Large intestine (tissue), 3 donors: ENCODE measurements around the gene PDZK1IP1. TPM values are rescaled to one million over a fixed set of nuclear protein-coding genes. Genes with fewer than 3 reads are reported as not detected.

Experiments
- DNase-seq, 2 donors: peaks; one replicate each; pipeline versions ENCODE4 v3.0.0 to v3.0.0-alpha.2; 2013
- H3K27ac ChIP-seq: one replicate; pipeline ENCODE4 v1.5.1; 2013; ENCODE audit warnings: low read length
- H3K27me3 ChIP-seq: 2 replicates; pipeline ENCODE4 v1.6.1; 2013; ENCODE audit warnings: low read length; ENCODE audit not compliant: control insufficient read depth, insufficient read depth
- H3K36me3 ChIP-seq: 2 replicates; pipeline ENCODE4 v1.6.1; 2013; ENCODE audit warnings: low read length; ENCODE audit not compliant: control insufficient read depth, insufficient read depth
- H3K4me1 ChIP-seq: one replicate; pipeline ENCODE4 v1.6.1; 2013; ENCODE audit warnings: low read length; ENCODE audit not compliant: control insufficient read depth, insufficient read depth
- H3K4me3 ChIP-seq: one replicate; pipeline ENCODE4 v1.5.1; 2013; ENCODE audit warnings: low read length
- H3K9me3 ChIP-seq: one replicate; pipeline ENCODE4 v1.6.1; 2013; ENCODE audit warnings: mild to moderate bottlenecking, low read depth, low read length, moderate library complexity; ENCODE audit not compliant: control insufficient read depth
- WGBS: methylation state at CpG from one replicate; pipeline ENCODE4 v1.1.5; 2013; ENCODE audit warnings: low lambda C conversion rate; ENCODE audit not compliant: insufficient coverage; 5-methylcytosine and 5-hydroxymethylcytosine counted together
- polyA plus RNA-seq: library from polyadenylated mRNA; unstranded; fragments of 120-200 nt; gene quantifications from one replicate; pipeline ENCODE4 v1.2.1, GENCODE V29; 2013

The PDZK1IP1 gene
- polyA plus RNA-seq, 1 donor = 14.6 TPM

GRCh38 chr1:47223921-47224675 lies 34.3 kb upstream of the PDZK1IP1 start:
- H3K4me3 ChIP-seq = no peak overlapping the region
- WGBS = no CpG with 5 or more reads among the region's 9 CpGs
- peaks cover 80% of the 10 kb centered on the region for H3K27me3 ChIP-seq
- no peaks in the 10 kb centered on the region for H3K36me3 ChIP-seq
- H3K27ac ChIP-seq = no peak overlapping the region
- no peak for DNase-seq
- H3K4me1 ChIP-seq = peaks cover 7% of the 10 kb centered on the region
- no peaks in the 10 kb centered on the region for H3K9me3 ChIP-seq

GRCh38 chr1:47223174-47223920 lies 33.5 kb upstream of the PDZK1IP1 start:
- H3K4me1 ChIP-seq = peaks cover 7% of the 10 kb centered on the region
- no CpG with 5 or more reads among the region's 10 CpGs for WGBS
- no peaks in the 10 kb centered on the region for H3K9me3 ChIP-seq
- H3K36me3 ChIP-seq = no peaks in the 10 kb centered on the region
- peaks cover 73% of the 10 kb centered on the region for H3K27me3 ChIP-seq
- H3K4me3 ChIP-seq = no peak overlapping the region
- DNase-seq = no peak
- H3K27ac ChIP-seq = no peak overlapping the region

GRCh38 chr1:47222476-47222875 lies 32.6 kb upstream of the PDZK1IP1 start:
- Histone ChIP-seq H3K4me3 (no peak overlapping the region), H3K36me3 (no peaks in the 10 kb centered on the region), H3K27ac (no peak overlapping the region), H3K27me3 (peaks cover 64% of the 10 kb centered on the region), H3K4me1 (peaks cover 7% of the 10 kb centered on the region), H3K9me3 (no peaks in the 10 kb centered on the region)
- no peak for DNase-seq
- no CpG with 5 or more reads among the region's 3 CpGs for WGBS

DNA sequence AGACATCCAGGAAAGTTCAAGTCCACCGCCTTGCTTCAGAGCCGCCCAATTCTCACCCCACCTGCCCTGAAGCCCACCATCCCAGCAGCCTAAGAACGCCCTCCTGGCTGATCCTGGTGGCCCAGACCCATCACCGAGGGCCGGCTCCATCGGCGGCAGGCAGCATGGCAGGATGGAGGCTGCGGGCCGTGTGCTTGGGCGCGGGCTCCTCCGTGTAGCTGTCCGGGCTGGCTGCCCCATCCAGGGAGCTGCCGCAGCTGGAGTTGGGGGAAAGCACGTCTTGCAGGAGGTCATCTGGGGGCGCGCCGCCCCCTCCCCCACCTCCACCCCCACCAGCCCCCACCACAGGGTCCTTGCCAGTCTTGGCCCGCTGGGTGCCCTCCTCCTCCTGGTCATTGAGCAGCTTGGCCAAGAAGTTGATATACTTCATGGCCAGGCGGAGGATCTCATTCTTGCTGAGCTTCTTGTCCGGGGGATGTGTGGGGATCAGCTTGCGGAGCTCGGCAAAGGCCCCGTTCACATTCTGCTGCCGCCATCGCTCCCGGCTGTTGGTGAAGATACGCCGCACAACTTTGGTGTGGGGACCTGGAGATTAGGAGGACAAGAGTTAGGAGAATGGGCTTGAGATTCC lies 29.9 kb upstream of the PDZK1IP1 start:
- peaks cover 12% of the 10 kb centered on the region for H3K4me1 ChIP-seq
- H3K4me3 ChIP-seq = no peak overlapping the region
- H3K27ac ChIP-seq = no peak overlapping the region
- H3K36me3 ChIP-seq = no peaks in the 10 kb centered on the region
- DNase-seq = no peak
- H3K27me3 ChIP-seq = peaks cover 39% of the 10 kb centered on the region
- WGBS = no CpG with 5 or more reads among the region's 29 CpGs
- no peaks in the 10 kb centered on the region for H3K9me3 ChIP-seq

- peaks cover 9% of the 10 kb centered on the region for H3K4me1 ChIP-seq
- H3K4me3 ChIP-seq = no peak overlapping the region
- no peaks in the 10 kb centered on the region for H3K36me3 ChIP-seq
- WGBS = no CpG with 5 or more reads among the region's 4 CpGs
- H3K9me3 ChIP-seq = no peaks in the 10 kb centered on the region
- H3K27me3 ChIP-seq = peaks cover 32% of the 10 kb centered on the region
- no peak for DNase-seq
- no peak overlapping the region for H3K27ac ChIP-seq
Observed at GRCh38 chr1:47219001-47219400, 29.2 kb upstream of the PDZK1IP1 start.

GRCh38 chr1:47216278-47217059 lies 26.6 kb upstream of the PDZK1IP1 start:
- Histone ChIP-seq H3K36me3 (no peaks in the 10 kb centered on the region), H3K27me3 (peaks cover 7% of the 10 kb centered on the region), H3K4me1 (peaks cover 9% of the 10 kb centered on the region), H3K9me3 (no peaks in the 10 kb centered on the region), H3K4me3 (no peak overlapping the region), H3K27ac (no peak overlapping the region)
- WGBS = no CpG with 5 or more reads among the region's 12 CpGs
- peak; percentile 61 to 79 for DNase-seq

DNA sequence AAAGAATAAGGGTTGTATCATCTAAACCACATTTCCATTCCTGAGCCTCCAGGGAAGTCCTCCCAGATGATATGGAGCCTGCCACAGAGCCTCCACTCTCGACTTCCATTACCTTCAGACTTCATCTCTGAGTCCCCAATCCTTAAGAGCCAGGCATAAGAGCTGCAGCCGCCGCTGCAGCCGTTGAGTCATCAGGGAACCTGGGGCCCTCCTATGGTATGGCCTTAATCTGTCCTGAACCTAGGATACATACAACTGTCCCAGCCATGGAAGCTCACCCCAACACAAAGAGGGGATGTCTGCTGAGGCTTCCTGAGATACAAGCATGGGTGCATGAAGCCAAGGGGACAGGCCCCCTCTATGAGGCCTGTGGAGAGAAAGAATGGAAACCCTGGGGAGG lies 25.9 kb upstream of the PDZK1IP1 start:
- peaks cover 9% of the 10 kb centered on the region for H3K4me1 ChIP-seq
- WGBS = no CpG with 5 or more reads among the region's 4 CpGs
- H3K27ac ChIP-seq = peak overlapping the region; percentile 9
- no peak overlapping the region for H3K4me3 ChIP-seq
- H3K27me3 ChIP-seq = peaks cover under 1% of the 10 kb centered on the region
- no peak for DNase-seq
- H3K36me3 ChIP-seq = no peaks in the 10 kb centered on the region
- H3K9me3 ChIP-seq = no peaks in the 10 kb centered on the region

- 83% methylated on average over 2 of the region's 3 CpGs for WGBS
- H3K4me3 ChIP-seq = no peak overlapping the region
- no peaks in the 10 kb centered on the region for H3K9me3 ChIP-seq
- DNase-seq = no peak
- no peaks in the 10 kb centered on the region for H3K36me3 ChIP-seq
- peaks cover 9% of the 10 kb centered on the region for H3K4me1 ChIP-seq
- no peak overlapping the region for H3K27ac ChIP-seq
- peaks cover 4% of the 10 kb centered on the region for H3K27me3 ChIP-seq
Observed at GRCh38 chr1:47214549-47214948, 24.7 kb upstream of the PDZK1IP1 start.

DNA sequence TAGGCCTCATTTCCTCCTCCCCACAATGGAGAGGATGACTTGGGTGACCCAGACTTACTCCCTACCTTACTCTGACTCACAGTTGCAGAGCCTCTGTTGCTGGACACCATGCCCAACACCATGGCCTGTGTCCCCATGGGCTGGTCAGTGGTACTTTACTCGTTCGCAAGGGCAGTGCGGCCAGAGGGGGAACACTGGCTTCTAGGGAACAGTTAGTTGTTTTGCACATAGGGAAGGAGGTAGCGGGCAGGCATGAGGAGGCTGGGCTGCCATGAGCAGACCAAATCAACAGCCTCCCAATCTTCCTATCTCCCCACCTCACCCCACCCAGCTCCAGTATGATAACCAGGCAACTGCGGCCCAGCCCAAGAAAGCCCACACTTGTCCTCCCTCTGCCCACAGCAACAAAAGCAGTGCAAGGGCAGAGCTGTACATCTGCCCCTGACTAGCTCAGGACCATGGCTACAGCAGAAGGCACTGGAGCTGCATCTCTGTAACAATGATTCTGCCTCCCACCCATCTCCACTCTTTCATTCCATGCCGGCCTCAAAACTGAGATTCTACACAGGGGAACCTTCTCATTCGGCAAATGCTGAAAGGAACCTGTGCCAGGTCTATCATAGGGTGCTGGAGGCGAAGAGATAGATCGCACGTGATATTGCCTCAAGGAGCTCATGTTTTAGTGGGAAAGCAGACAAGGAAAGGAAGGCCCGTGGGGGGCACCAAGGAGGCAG lies 23.6 kb upstream of the PDZK1IP1 start:
- Histone ChIP-seq H3K36me3 (no peaks in the 10 kb centered on the region), H3K4me1 (peaks cover 9% of the 10 kb centered on the region), H3K9me3 (no peaks in the 10 kb centered on the region), H3K27me3 (peaks cover 13% of the 10 kb centered on the region), H3K27ac (no peak overlapping the region), H3K4me3 (no peak overlapping the region)
- 89% methylated on average over 1 of the region's 11 CpGs for WGBS
- no peak for DNase-seq
